ENCODE data around the gene LIMCH1.
"Not testable (repeated sequence)": the region's sequence is repeated elsewhere in the genome, so short reads cannot be mapped to it uniquely, and the experiment has no call there.

LIMCH1 gene

DNA sequence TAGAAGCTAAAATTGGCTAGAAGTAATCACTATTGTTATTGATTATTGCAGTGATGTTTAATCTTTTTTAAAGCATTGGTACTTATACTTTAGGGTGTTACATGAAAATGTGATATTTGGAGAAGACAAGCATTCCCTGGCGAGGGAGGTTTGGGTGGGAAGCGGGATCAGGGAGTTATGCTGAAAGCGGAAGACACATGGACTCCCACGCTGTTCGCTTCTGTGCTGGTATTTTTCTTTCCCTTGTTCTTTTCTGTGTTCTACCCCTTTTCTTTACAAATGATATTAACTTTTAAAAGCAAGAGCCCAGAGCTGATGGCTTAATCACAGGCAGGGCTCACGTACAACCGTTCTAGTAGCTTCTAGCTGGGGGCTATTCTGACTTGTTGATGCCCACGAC is 148.9 kb downstream of the LIMCH1 start:
- no peak for DNase-seq (ENCODE audit: low spot score)

DNA sequence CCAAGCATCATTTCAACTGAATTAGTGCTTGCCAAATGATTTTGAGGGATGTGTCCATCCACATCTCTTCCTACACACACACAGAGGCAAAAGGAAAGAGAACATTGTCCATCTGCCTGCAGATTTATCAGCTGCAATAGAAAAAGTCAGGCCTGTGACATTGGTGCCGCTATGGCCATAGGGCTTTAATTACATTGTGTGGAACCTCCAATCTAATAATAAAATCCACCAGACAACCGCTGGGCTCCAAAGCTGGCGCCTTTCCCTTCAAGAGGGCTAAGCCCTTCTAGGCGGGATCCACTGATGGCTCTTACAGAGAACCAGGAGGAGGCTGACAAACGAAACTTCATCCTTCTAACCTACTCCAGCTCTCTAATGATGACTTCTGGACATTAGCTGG is 150.0 kb downstream of the LIMCH1 start:
- no peak for DNase-seq (ENCODE audit: low spot score)

- DNase-seq (ENCODE audit: low spot score): peak; percentile 4
Measured at GRCh38 chr4:41692717-41693345, 154.9 kb downstream of the LIMCH1 start.

DNA sequence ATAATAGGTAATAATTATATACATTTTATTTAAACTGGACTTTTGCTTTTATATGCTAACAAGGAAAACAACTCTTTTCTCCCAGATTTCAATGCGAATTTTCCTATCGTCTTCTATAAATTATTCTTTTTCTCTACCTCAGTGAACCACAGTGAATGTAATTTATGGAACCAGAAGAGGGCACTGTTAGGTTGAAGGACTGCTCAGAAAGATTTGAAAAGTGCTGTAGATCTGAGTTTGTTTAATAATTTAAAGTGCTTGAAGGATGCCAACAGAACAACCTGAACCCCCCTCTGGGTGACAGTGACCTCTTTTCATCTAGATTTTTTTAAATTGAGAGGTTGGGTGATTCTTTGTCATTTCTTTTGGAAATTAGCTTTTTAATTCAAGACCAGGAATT is 155.7 kb downstream of the LIMCH1 start:
- DNase-seq (ENCODE audit: low spot score): no peak

DNA sequence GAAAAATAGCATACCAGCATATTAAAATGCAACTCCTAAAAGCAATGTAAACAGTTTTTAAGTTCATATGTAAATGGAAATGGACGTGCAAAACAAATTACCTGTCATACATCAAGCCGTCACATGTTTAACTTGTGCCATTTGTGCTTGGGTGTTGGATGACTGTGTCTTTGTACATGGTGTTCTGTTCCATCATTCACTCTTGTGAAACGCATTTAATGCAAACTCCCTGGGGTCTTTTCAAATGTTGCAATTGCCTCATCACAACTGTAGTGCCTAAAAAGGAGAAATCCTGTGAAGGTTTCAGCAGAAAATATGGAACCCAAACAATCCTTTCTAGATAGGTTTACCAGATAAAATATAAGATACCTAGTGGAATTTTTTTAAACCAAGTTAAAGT is 158.2 kb downstream of the LIMCH1 start:
- DNase-seq (ENCODE audit: low spot score): no peak

DNA sequence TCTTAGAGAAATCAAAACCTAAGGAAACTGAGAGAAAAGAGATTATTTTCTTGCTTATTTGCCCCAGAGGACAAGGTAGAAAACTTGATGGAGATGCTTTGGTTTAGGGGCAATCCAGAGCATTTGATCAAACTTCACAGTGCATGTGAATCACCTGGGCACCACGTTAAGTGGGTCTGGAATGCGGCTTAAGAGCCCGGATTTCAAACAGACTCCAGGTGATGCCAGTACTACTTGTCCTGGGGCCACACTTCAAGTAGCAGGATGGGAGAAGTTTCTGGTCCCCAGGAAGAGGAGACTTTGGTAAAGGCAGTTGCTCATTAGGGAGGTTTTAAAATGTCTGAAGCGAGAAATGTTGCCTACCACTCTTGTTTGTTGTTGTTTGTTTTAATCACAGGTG is 158.8 kb downstream of the LIMCH1 start:
- no peak for DNase-seq (ENCODE audit: low spot score)

DNA sequence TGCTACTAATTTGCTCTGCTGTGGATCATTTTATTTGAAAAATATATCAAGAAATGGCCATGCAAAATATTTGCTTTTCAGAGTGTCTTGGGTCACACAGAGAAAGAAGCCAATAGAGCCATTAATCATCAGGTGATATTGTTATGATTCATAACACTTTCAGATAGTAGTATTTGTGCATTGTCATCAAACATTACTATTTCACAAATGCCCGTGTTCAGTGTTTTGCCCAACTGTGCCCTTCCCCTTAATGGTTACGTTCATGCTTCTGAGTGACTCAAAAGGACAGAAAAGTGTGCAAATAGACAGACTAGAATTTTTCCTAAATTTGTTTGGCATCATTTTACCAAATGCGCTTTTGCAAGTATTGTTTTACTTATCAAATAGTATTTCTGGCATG is 164.0 kb downstream of the LIMCH1 start:
- no peak for DNase-seq (ENCODE audit: low spot score)

- DNase-seq (ENCODE audit: low spot score): no peak
Measured at GRCh38 chr4:41702770-41703169, 164.8 kb downstream of the LIMCH1 start.

DNA sequence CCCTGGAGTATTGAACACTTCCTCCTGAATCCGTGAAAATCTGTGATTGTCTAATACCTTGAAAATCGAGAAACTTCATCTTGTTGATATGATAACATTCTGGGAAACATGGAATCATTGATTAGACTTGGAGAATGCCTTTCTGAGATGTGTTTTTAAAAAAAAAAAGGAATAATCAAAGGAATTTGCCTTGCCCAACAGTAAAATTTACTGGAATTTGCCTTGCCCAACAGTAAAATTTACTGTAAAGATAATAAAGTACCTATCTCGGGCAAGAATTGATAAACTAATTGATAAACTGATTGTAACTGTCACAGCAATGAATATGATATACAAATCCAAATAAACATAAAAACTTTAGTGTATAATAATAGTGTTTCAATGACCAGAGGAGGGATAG is 165.8 kb downstream of the LIMCH1 start:
- no peak for DNase-seq (ENCODE audit: low spot score)

DNA sequence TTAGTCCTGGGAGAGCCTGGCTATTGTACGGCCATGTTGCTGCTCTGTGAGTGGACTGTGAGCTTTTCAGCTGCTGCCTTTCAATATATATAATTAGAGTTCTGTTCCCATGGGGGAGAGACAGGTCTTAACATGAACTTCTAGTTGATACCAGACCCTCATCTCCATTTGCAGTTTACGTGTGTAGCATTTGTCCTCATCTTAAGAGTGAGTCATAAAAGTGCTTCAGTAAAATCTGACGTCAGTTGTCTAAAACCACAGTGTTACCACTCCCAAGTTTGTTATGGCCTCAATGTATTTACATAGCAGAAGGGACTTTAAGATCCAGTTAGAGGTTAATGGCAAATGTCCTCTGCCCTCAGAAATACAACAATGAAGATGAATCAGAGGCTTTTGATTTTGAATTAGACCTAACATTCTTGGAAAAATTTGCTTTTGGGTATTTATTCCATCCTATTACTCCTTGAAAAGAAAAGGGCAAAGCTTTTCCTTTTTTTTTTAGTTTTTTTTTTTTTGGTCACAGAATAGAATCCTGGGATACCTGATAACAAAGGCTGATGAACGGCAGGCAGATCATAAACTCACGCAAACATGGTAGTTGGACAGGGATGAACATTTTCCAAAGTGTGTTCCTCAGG is 172.0 kb downstream of the LIMCH1 start:
- DNase-seq (ENCODE audit: low spot score): no peak

DNA sequence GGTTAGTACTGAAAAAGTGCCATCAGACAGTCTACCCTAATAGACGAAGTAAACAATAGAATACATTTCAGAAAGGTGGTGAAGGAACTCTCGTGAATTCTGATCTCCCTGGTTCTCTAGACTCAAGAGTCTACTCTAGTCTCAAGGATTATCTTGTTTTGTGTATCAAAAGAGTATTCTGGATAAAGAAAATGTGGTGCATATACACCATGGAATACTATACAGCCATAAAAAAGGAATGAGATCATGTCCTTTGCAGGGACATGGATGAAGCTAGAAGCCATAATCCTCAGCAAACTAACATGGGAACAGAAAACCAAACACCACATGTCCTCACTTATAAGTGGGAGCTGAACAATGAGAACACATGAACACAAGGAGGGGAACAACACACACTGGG is 173.7 kb downstream of the LIMCH1 start:
- DNase-seq (ENCODE audit: low spot score): not testable (repeated sequence)

DNA sequence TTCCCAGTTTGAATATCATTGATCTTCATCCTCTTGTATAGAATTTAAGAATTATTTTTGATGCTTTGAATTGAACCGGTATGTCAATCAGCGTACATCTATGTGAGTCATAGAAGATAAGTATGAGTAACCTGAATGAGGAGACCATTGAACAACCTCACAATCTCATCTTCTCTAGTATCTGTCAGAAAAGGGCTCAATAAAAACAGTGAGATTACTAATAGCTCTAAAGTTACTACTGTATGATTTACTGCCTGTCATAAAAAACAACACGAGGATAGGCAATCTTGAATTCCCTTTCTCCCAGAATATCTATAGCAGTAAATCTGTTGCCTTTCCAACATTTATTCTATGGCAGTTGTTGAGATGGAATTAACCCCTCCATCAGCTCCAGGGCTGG is 174.5 kb downstream of the LIMCH1 start:
- DNase-seq (ENCODE audit: low spot score): no peak

DNA sequence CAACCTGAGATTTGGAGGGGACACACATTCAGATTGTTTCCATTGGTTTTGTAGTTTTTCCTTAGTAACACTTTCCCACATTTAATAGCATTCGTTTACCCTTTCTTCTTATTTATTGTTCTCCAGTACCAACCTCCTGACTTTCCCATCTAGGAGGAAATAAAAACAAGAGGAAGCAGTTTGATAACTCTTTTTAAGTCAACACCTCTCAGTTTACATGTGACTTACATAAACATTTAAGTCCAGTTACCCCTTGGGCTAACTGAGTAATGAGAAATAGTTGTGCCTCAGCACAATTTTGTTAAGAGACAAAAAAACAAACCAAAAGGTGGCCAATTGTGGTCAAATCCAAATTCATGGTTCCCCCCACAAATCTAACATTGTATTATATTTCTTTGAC is 175.8 kb downstream of the LIMCH1 start:
- DNase-seq (ENCODE audit: low spot score): no peak

DNA sequence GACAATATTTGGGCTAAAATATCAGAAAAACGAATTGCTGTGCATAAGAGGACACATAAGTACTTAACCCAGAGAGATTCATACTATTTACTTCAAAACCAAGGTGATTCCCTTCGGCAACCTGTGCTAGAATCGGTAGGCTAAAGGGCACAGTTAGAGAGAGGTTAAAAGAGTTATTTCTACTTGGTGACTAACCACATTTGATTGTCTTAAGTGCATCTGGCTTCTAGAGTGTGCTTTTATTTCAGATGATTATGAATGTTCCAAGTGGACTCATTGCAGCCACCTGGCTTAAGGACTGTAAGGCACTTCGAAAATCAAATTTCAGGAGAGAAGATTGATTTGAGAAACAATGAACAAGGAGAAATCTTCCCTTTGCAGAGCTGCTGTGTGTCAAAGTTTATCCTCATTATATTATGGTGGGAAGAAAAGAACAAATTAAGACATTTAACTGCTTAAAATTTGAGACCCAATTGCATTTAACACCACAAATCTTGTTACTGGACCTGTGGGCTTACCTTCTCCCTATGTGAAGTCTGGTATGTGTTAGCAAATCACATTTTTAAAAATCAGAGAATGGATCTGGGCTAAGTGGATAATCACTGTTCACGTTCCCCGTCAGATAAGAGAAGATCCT is 176.5 kb downstream of the LIMCH1 start:
- DNase-seq (ENCODE audit: low spot score): no peak

- no peak for DNase-seq (ENCODE audit: low spot score)
Measured at GRCh38 chr4:41715155-41715554, 177.2 kb downstream of the LIMCH1 start.

DNA sequence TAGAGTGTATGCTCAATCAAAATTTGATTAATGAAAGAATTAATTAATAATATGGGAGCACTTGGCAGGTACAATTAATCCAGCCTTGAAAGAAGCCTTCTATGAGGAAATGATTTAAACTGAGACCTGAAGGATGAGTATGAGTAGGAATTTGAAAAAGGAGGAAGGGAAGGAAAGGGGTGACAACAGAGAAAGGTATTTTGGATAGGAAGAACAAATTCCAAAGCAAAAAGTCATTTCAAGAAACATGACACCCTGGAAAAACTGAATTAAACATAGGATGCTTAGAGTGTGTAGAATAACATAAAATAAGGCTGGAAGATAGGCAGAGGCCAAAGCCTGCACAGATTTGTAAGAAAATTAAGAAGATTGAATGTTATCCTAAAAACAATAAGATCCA is 180.9 kb downstream of the LIMCH1 start:
- DNase-seq (ENCODE audit: low spot score): no peak

DNA sequence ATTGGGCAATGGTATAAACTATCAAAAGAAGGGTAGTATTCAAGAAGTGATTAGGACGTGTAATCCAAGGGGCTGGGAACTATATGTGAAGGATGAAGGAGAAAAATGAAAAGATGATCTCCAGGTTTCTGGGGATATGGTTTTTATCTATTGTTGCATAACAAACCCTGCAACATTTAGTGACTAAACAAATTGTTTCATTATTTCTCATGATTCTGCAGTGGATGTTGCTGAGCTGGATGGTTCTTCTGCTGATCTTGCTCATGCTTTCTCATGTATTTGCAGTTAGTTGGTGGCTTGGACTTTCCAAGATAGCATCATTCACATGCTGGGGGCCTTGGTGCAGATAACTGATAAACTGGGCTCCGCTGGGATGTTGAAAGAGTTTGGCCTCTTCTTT is 181.5 kb downstream of the LIMCH1 start:
- no peak for DNase-seq (ENCODE audit: low spot score)

- no peak for DNase-seq (ENCODE audit: low spot score)
Measured at GRCh38 chr4:41722181-41722580, 184.2 kb downstream of the LIMCH1 start.

DNA sequence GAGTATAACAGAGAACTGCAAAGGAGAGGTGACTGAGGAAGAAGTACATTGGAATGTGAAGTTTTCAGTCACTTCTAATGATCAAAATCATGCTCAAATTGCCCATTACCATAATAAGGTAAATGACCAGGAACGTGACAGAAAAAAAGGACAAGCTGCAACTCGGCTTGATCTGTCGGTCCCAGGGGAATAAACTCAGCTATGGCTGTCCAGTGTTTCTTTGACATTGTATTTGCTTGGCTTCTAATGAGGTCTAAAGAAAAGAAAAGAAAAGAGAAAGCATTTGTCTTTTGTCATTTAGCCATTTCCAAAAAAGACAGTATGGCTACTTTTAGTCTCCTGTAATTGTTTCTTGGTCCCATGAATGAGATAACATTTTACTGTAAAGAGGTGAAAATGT is 185.3 kb downstream of the LIMCH1 start:
- no peak for DNase-seq (ENCODE audit: low spot score)

- no peak for DNase-seq (ENCODE audit: low spot score)
Measured at GRCh38 chr4:41725254-41725653, 187.3 kb downstream of the LIMCH1 start.

DNA sequence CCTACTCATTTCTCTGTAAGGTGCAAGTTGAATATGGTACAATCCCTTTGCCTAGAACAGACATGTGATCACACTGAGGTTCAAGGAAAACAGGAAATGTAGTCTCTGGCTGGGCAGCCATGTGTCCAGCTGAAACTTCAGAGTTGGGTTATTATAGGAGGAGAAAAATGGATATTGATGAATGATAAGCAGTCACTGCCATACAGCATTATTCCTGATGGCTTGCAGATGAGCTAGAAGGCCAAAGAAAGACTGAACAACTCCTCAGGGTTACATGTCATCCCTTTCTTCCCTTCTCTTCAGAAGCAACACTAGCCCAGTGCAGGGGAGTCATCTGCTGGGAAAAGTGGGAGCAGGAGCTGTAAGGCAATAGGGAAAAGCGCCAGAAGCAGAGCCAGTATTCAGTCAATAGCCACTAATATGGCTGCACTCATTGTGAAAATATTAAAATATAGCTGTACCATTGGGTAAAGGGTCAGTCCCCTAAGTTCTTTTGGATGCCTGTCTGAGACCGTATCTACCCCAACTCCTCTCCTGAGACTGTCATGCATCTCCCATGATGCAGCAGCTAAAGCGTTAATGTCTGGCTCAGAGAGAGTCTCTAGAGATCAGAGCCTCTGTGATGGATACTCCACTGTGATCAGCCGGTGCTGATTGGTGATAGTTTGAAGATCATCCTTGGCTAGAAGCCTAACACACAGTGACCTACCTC is 190.1 kb downstream of the LIMCH1 start:
- no peak for DNase-seq (ENCODE audit: low spot score)

DNA sequence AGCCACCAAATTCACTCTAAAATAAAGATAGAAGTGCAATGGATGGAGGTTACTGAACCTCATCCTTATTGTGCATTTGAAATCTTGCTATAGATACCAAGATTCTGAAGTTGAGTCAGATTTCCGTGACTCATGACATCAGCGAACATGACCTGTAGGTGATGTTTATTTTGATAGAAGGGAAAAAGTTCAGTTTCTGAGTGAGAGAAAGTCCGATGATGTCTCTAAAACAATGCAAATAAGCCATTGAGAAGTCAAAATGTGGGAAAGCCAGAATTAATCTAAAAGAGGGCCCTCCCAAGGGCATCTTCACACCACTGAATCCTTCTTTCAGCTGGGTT is 190.6 kb downstream of the LIMCH1 start:
- no peak for DNase-seq (ENCODE audit: low spot score)

GRCh38 chr4:41731569-41732126 is 193.7 kb downstream of the LIMCH1 start:
- DNase-seq (ENCODE audit: low spot score): no peak

Data from CD4-positive, alpha-beta T cell treated with Interleukin-15 for 4 hours (primary cell).